Bone marrow (tissue), 2 donors: ENCODE results near the gene TRIM33.
"Not testable (repeated sequence)": the region's sequence is repeated elsewhere in the genome, so short reads cannot be mapped to it uniquely, and the experiment has no call there.

Source experiments
- DNase-seq, 2 donors: peaks; one replicate each; lab custom pipeline; 2025; lab: John Stamatoyannopoulos, UW

TRIM33 gene

DNA sequence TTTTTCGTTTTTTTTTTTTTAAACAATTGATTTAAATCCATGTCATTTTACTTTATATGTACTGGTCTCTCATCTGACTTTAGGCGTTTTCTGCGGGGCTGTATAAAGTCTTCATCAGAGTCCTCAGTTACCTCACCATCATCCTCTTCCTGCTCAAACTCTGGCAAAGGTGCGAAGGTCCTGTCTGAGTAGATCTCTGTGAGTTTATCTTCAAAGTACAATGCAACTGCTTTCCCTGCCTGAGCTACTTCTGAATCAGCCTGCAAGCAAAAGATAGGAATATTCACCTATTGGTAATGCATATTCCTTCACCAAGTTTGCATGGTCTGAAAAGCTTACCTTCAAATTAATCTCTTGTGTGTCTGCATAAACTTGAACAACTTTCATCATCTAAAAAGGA lies 113.4 kb downstream of the TRIM33 start:
- DNase-seq = no peak

DNA sequence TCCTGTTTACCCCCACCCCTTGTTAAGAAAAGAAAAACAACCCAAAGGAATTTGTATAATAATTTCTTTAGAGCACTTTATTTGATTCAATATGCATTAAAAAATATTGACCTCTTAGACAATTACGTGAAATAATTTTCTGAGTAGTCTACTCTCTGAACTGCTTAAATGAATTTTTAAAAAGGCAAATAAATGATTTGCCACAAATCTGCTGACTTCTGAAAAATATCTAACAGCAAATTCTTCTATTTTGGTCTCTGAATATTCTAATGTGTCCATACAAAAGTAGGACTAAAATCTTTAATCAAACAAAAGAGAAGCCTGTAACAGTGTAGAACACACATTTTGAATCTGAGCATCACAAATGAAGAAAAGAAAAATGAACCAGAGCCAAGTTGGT lies 115.1 kb downstream of the TRIM33 start:
- no peak for DNase-seq

DNA sequence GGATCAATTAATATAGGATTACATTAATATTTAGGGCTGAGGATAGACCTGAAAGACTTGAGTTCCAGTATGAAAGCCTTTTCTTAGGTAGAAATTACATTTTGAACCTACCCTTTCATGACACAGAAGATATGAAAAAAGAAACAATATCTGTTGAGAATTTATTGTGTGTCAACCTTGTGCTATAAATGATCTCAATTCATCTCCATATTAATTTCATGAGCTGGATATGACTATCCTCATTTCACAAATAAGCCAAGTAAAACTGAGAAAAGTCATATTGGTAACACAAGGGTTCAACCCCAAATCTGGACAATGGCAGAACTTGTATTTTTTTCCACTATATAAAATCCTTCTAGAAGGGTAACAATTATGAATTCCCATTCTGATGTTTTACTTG lies 120.0 kb downstream of the TRIM33 start:
- no peak for DNase-seq

DNA sequence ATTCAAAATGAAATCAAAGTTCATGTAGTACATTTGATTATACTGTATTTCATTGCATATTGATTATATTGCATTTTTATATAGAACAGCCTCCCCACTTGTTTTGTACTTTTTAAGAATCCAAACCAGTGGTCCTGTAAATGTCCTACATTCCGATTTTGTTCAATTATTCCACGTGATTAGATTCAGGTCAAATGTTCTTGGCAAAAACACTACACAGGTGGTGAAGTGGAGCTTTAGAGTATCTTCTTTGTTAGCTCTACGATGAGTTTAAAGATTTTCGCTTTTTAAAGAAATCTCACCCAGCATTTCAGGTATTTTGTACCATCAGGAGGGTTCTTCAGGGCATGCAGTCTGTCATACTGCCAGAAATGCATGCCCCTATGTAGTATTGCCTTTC lies 120.6 kb downstream of the TRIM33 start:
- no peak for DNase-seq

DNA sequence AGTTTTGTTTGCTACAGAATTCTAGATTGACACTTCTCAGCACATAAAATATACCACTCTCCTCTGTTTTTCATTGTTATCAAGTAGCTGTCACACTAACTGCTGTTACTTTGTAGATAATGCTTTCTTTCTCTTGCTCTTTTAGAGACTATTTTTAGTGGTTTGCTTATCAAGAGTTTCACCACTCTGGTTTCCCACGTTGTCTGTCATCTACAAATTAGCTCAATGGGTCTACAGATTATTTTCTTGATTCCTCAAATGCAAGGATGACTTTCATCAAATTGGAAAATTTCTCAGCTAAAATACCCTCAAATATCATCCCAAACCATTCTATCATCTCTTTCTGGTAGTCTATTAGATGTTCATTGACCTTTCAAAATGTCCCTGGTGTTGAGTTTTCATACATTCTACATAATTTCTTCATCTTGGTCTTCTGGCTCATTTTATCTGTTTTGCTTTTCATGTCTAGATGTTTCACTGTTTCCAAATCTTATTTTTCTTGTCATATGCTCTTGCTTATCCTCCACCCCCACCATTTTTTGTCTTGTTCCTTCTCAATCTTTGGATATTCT lies 122.5 kb downstream of the TRIM33 start:
- no peak for DNase-seq

DNA sequence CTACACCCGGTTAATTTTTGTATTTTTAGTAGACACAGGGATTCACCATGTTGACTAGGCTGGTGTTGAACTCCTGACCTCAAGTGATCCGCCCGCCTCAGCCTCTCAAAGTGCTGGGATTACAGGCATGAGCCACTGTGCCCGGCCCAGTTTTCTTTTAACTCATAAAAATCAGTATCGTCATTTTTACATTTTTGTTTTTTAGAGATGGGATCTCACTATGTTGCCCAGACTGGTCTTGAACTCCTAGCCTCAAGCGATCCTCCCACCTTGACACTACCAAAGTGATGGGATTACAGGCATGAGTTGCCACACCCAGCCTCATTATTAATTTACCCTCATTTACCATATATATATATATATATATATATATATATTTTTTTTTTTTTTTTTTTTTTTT lies 123.4 kb downstream of the TRIM33 start:
- not testable (repeated sequence) for DNase-seq

DNA sequence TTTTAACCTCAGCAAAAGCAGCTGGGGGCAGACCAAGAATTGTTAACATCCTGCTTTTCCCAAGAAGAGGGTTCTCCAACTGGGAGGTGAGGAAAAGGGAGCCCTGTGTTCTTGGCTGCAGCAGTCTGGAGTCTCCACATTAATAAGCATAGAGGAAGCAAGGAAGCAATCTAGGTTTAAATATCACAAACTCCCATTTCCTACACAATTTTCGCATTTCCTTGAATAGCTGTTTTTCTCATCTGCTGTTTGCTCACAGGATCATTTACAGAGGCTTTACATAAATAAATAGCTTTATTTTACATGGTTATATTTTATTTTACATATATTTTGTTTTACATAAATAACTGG lies 124.0 kb downstream of the TRIM33 start:
- no peak for DNase-seq

DNA sequence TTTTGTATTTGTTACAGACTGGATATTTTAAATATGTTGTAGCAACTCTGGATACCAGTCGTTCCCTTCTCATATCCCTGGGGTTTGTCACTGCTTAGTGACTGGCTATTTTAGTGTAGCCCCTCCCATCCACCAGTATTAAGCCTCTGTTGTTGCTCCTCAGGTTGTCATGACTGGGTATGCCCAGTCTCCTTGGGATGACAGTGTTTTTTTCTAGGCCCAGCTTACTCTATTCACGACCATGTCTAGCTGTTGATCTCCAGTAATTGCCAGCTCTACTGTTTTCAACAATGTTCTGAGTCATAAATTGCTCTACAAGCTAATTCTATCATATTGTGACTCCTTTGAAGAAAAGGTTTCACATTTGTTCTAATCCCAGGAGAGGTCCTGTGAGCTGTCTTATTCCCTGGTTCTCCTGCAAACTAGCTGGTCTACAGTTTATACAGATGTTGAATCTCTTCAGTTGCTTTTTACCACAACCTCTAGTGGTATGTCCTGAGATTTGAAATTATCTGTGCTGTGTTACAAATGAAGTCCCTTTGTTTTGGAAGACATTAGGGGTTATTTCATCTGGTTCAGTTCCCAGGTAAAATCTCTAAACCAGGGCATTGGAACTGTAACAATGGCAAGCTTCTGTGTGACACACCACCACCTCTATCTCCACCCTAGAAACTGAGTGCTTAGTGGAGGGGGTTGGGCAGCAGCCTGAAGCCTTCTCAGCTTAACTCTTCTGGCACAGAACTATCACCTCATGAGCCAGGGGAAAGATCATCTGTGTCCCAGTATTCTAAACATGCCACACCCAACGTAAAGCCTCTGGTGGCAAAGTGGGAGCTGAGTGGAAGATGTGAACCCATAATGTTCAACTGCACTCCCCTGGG lies 124.6 kb downstream of the TRIM33 start:
- DNase-seq = no peak

DNA sequence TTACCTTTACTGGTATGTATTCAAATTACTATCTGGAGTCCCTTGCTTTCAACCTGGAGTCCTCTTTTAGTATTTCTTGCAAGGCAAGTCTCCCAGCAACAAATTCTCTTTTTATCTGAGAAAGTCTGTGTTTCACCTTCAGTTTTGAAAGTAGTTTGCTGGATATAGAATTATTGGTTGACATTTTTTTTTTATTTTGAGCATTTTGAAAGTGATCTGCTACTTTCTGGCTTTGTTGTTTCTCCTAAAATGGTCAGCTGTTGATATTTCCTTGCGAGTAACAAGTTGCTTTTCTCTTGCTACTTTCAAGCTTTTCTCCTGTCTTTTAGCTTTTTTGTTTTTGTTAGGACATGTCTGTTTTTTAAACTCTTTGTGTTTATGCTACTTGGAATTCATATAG lies 126.1 kb downstream of the TRIM33 start:
- no peak for DNase-seq

DNA sequence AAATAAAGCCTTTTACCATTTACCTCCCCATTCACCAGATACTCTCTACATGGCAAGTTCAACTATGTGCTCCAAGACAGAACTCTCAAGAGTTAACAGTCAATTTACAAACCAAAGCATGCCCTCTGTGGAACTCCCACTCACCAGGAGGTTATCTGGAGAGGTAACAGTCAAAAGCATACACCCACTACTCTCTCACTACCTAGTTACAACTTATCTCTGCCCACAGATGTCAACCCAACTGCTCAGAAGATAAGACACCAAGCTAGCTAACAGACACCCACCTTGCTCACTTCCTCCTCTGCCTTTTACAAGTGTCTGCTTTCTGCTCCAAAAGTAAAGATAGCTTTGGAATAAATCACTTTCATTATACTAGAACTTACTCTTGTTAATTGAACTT lies 131.0 kb downstream of the TRIM33 start:
- DNase-seq = no peak

DNA sequence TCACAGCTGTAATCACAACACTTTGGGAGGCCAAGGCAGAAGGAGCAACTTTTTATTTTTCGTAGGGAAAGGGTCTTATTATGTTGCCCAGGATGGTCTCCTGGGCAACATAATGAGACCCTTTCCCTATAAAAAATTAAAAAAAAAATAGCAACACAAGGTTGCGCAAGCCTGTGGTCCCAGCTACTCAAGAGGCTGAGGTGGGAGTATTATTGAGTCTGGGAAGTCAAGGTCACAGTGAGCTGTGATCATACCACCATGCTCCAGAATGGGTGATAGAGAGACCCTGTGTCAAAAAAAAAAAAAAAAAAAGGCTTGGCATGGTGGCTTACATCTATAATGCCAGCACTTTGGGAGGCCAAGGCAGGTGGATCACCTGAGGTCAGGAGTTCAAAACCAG lies 131.6 kb downstream of the TRIM33 start:
- DNase-seq = no peak

DNA sequence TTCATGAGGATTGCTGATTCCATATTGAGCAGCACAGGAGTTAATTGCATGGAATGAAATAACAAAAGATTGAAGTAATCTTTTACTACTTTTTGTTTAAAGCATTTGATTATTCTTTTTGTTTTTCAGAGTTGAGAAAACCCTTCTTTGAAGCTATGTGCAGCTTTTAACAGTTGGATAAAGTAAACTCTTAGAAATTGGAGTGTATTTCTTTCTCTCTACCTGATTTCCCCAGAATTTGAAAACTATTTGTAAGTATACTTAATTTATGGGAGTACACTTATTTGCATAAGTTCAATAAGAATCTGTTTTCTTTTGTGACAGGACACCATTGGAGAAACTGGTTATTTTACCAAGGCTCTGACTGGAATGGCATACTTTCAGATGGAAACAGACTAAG lies 133.6 kb downstream of the TRIM33 start:
- no peak for DNase-seq

DNA sequence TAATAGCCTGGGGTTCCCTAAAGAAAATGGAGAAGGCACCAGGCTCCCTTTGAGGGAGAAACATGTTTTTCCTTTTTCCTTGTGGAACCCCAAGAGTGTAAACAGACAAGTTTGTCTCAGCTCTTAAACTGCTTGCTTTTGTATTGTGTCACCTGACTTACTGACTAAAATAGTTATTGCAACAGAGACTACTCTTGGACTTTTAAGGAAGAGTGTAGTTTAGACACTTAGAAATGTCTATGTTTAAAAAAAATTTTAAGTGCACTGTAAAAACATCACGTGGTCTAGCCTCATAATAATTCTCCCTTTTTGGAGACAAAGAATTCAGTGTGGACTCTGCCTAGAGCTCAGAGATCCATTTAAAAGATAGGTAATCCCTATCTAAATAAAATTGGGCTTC lies 141.1 kb downstream of the TRIM33 start:
- DNase-seq = no peak

DNA sequence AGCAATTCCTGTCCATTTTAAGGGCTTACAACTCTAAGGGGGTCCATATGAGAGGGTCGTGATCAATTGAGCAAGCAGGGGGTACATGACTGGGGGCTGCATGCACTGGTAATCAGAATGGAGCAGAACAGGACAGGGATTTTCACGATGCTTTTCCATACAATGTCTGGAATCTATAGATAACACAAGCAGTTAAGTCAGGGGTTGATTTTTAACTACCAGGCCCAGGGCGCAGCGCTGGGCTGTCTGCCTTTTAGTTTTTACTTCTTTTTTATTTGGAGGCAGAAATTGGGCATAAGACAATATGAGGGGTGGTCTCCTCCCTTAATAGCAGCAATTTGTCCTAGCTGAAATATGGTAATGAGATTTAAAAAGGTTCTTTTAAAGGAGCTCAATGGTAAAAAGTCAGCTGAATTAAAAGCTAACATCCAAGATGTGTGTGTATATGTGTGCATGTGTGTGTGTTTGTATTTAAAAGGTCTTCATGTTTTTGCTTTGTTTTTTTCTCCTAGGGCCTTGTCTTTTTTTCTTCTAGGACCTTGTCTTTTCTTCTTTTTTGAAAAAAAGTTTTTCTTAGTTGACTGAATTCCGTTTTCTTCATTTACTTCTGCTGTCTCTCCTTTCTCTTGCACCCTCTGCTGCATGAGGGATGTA lies 141.6 kb downstream of the TRIM33 start:
- not testable (repeated sequence) for DNase-seq

DNA sequence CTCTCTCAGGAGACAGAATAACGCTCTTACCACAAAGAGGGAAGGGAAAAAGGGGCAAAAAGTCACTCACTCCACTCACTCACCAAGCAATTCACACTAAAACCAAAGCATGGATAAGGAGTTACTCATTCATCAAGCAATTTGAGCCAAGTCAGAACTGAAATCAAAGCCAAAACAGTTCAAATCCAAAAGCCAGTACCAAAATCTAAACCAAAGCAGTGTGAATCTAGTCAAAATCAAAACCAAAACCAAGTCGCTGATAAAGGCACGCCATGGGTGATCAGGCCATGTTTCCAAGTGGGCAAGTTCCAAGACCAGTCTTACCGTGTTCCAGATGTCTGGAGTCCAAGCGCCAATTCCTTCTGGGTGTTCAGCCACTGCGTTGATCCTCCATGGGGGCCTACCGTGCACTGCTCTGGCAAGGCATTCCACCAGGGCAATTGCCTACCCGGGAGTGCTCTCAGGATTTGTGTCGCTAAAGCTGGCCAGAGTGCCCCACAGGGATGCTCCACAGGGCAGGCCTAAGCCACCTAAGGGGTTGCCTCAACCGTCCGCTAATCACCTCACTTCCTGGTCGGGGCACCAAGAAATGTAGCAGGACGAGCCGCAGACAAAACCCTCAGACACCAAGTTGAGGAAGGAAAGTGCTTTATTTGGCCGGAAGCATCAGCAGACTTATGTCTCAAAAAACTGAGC lies 142.3 kb downstream of the TRIM33 start:
- DNase-seq = no peak

DNA sequence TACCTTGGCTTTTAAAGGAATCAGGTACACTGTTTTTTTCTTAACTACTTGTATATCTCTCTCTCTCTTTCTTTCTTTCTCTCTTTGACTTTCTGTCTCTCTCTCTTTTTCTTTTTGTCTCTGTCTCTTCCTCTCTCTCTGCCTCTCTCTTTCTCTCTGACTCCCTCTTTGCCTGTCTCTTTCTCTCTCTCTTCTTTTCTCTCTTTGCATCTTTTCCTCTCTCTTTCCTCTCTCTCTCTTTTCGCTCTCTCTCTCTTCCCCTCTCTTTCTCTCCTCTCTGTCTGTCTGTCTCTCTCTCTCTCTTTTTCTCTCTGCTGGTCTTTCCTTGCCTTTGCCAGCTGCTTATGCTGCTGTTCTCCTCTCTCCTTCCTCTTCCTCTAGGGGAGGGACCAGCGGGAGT lies 143.2 kb downstream of the TRIM33 start:
- DNase-seq = no peak

DNA sequence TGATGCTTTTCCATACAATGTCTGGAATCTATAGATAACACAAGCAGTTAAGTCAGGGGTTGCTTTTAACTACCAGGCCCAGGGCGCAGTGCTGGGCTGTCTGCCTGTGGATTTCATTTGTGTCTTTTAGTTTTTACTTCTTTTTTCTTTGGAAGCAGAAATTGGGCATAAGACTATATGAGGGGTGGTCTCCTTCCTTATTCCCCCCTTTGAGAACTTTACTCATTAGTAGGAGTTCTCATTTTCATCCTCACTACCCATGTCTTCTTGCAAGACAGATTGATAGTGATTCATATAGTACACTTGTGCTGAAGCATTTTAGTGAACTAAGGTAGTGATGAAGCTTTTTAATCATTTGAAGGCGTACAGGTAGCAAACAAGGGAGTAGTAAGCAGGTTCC lies 147.8 kb downstream of the TRIM33 start:
- DNase-seq = not testable (repeated sequence)

DNA sequence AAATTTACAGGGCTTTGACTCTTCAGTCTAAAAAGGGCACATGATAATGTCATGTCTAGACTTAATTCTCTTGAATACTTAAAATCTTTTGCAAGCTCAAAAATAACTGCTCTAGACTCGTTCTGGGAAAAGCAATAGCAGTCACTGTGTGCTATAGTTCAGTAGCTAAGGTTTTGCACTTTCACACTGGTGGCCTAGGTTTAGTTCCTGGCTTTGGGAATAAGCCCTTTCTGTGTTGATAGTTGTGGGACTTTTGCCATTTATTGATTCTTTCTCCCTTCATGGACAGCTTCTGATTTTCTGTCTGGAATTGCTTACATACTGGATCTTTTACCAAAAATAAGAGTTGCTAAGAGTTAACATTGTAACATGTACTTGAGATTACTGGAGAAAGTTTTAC lies 151.2 kb downstream of the TRIM33 start:
- DNase-seq = no peak

DNA sequence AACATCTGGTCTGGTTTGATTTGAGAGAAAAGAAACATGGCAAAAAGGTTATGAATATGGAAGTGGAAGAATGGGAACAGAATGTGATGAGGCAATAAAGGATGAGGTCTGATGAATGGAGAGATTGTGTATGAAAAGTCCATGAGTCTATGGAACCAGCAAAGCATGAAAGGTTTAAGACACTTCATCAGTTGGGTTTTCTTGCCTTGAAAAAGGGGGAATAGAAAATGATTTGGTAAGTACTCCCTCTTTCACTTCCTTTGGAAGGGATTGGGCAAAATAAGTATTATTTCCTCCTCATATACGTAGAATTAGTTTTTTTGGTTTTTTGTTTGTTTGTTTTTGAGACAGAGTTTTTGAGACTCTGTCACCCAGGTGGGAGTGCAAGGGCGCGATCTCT lies 155.8 kb downstream of the TRIM33 start:
- DNase-seq = no peak

DNA sequence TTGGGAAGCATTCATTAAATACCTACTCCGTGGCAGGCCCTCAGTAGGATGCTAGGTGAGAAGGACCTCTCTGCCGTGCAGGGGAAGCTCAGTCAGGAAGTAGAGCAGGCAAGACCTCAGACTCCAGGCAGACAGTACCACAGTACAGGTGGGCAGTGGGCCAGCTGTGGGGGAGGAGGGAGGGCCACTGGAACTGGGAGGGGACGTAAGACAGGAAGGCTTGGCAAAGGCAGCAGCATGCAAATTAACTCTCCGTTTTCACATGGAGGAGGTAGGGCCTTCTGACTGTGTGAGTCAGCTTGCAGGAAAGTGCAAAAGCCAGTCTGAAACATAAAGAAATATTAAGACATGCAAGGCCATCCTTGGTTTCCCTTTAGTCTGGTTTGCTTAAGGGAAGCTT lies 157.7 kb downstream of the TRIM33 start:
- no peak for DNase-seq

DNA sequence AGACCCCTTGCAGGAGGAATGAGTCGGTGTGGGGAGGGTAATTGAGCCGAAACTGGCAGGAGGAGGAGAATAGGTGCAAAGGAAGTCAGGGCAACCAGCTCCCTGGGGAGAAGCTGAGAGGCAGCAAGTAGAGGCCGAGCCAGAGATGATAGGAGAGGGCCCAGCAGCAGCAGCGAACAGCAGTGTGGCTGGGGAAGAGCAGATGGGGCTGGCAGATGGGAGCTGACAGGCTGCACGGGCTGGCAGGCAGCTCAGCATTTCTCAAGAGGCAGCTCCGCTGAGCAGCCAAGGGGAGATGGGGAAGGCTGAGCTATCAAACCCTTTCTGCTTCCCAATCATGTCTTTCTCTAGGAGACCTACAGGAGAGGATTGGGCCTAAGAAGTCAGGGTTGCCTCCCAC lies 158.2 kb downstream of the TRIM33 start:
- DNase-seq = no peak

DNA sequence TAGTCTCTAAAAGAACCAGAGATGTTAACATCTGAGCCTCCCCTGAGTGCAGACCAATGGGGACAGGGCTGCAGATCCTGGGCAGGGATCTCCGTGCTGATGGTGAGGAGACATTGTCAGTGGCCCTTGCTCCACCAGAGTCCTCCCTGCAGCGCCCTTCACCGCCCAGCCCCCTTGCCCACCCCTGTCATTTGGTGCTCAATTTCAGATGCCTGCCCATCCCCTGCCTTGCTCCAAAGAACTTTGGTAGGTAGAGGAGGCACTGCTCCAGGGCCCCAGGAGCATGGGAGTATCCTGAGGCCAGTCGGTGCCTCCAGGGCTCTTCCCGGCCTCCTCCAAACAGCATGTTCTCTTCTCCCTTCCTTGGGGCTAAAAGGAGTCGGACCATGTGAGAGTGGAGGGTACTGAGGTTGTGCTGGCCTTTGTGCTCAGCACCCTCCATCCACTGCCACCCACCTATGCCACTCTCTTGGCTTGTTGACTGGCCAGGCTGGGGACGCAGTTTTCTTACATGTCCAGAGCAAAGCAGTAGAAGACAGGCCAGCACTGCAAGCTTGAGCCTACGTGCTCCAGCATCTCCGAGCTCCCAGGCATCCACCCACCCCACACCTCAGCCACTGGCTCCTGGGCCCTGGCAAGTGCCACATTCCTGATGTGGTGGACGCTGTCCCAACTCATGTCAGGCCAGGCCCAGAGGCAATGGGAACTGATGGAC lies 160.1 kb downstream of the TRIM33 start:
- DNase-seq = no peak
